Sigmoid colon (tissue), 4 donors: ENCODE results near the gene NR2F1-AS1.

ENCODE experiments used
- POLR2A ChIP-seq, 2 donors: fragments of 450-650 bp; IDR thresholded peaks; one replicate each; pipeline ENCODE4 v1.6.1; 2016; ENCODE audit warnings: antibody characterized with exemption in 2 of 2, mild to moderate bottlenecking in 2 of 2, moderate library complexity in 2 of 2
- POLR2AphosphoS5 ChIP-seq, 4 donors: sonication (generic); formaldehyde crosslinking; IDR thresholded peaks; one replicate each; pipeline ENCODE4 v1.6.1; 2017; ENCODE audit warnings: antibody characterized with exemption in 4 of 4
- TF ChIP-seq, protein P1 (sequence below), 4 experiments: fragments of 450-650 bp in 3 of 4; fragments of 200-600 bp in 1 of 4; IDR thresholded peaks; one replicate each; pipeline ENCODE4 v1.5.1; 2016 to 2019; ENCODE audit warnings: antibody characterized with exemption in 4 of 4, mild to moderate bottlenecking in 3 of 4, moderate library complexity in 2 of 4

DNA sequence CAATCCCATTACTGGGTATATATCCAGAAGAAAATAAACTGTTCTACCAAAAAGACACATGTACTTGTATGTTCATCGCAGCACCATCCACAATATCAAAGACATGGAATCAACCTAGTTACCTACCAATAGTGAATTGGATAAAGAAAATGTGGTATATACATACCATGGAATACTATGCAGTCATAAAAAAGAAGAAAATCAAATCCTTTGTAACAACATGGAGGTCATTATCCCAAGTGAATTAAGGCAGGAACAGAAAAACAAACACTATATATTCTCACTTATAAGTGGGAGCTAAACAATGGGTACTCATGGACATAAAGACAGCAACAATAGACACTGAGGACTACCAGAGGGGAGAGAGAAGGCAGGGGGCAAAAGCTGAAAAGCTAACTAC is 67.7 kb downstream of the NR2F1-AS1 start:
- TF ChIP-seq, protein P1, sequence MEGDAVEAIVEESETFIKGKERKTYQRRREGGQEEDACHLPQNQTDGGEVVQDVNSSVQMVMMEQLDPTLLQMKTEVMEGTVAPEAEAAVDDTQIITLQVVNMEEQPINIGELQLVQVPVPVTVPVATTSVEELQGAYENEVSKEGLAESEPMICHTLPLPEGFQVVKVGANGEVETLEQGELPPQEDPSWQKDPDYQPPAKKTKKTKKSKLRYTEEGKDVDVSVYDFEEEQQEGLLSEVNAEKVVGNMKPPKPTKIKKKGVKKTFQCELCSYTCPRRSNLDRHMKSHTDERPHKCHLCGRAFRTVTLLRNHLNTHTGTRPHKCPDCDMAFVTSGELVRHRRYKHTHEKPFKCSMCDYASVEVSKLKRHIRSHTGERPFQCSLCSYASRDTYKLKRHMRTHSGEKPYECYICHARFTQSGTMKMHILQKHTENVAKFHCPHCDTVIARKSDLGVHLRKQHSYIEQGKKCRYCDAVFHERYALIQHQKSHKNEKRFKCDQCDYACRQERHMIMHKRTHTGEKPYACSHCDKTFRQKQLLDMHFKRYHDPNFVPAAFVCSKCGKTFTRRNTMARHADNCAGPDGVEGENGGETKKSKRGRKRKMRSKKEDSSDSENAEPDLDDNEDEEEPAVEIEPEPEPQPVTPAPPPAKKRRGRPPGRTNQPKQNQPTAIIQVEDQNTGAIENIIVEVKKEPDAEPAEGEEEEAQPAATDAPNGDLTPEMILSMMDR (IDR thresholded peaks at IDR 0.05): no peak
- TF ChIP-seq POLR2AphosphoS5 (IDR thresholded peaks at IDR 0.05) (no peak), POLR2A (IDR thresholded peaks at IDR 0.05) (no peak)
